Activated naive CD8-positive, alpha-beta T cell treated with anti-CD3 and anti-CD28 coated beads, Interleukin-2, amount 10 ng/mL, durations not matched to agents 7 days and 5 days (primary cell): Measurements from ENCODE around the gene LIN28A. TPM values are rescaled to one million over a fixed set of nuclear protein-coding genes. Genes with fewer than 3 reads are reported as not detected.

ENCODE experiments used
- ATAC-seq: fragments of 150-1000 bp; cut with Tn5 transposase; one replicate; pipeline ENCODE4 v1.10.0; 2021; ENCODE audit warnings: low read depth, moderate library complexity
- POLR2A ChIA-PET: fragments of 350-600 bp; sonication (Branson Sonifier 250); formaldehyde crosslinking; loops from one replicate; lab custom pipeline; 2021; ENCODE audit warnings: antibody characterized with exemption; lab: Charles Lee
- DNase-seq: peaks from one replicate; pipeline ENCODE4 v3.0.0; 2021
- H3K27ac Mint-ChIP-seq: one replicate; pipeline ENCODE4 v1.8.0; 2022; ENCODE audit warnings: mild to moderate bottlenecking, mixed read lengths
- H3K27me3 Mint-ChIP-seq: one replicate; pipeline ENCODE4 v1.8.0; 2022; ENCODE audit warnings: mild to moderate bottlenecking, moderate library complexity, mixed read lengths
- H3K36me3 Mint-ChIP-seq: one replicate; pipeline ENCODE4 v1.8.0; 2021; ENCODE audit warnings: mild to moderate bottlenecking, mixed read lengths
- H3K4me1 Mint-ChIP-seq: one replicate; pipeline ENCODE4 v1.8.0; 2021; ENCODE audit warnings: mixed read lengths
- H3K4me3 Mint-ChIP-seq: one replicate; pipeline ENCODE4 v1.8.0; 2022; ENCODE audit warnings: mild to moderate bottlenecking, moderate library complexity, mixed read lengths
- H3K9me3 Mint-ChIP-seq: one replicate; pipeline ENCODE4 v1.8.0; 2021; ENCODE audit warnings: mixed read lengths
- total RNA-seq, 2 experiments: library from RNA; stranded (reverse); gene quantifications; one replicate each; pipeline ENCODE4 v1.2.3, GENCODE V29; 2021

Gene LIN28A
- total RNA-seq, 2 experiments from 2014 or later: not detected

- DNase-seq (no peak), ATAC-seq (no peak)
- Mint-ChIP-seq H3K27me3 (peaks cover 44% of the 10 kb centered on the region), H3K27ac (no peak overlapping the region), H3K4me3 (no peak overlapping the region), H3K4me1 (peaks cover 2% of the 10 kb centered on the region), H3K9me3 (no peaks in the 10 kb centered on the region), H3K36me3 (no peaks in the 10 kb centered on the region)
- POLR2A ChIA-PET: no interaction called here
Measured at GRCh38 chr1:26419494-26419893, 8.9 kb downstream of the LIN28A start.

GRCh38 chr1:26429721-26430120 lies 19.1 kb downstream of the LIN28A start:
- DNase-seq (no peak), ATAC-seq (no peak)
- Mint-ChIP-seq H3K27me3 (peaks cover 12% of the 10 kb centered on the region), H3K27ac (no peak overlapping the region), H3K4me1 (peaks cover 12% of the 10 kb centered on the region), H3K36me3 (peaks cover 7% of the 10 kb centered on the region), H3K9me3 (no peaks in the 10 kb centered on the region), H3K4me3 (no peak overlapping the region)
- POLR2A ChIA-PET: no interaction called here

DNA sequence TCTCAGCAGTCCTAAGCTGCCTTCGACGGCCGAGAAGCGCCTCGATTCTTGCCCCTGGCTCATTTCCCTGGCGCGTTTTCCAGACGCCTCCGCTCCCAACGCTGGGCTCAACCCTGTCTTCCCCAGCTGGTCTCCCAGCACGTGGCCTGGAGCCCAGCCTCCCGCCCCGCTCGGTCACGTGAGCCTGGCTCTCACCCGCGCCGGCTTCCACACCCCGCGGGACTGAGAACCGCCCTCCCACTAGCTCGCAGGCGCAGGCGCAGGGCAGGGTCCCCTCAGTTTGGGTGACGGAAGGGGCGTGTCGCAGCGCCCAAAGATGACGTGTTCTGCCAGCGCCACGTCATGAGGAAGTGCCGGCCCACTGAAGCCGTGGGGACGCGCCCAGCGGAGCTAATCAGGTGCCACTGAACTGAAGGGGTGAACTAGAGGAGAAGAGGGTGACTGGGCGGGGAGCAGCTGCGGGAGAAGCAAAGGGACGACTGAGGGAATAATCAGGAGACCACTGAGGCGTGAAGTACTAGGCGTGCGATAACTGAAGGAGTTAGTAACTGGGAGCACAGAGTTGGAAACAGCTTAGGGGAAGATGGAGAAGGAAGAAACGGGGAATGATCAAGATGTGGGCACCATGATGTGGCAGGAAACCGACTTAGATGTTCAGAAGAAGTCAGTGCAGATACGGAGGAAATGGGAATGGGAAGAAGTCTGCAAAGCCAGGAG lies 21.5 kb downstream of the LIN28A start, which contains the start of gene DHDDS:
Gene DHDDS, plus strand, starts transcription at position 343 of the 717 bp plus-strand sequence. CDS start 625 bp downstream, outside the sequence.
- DNase-seq: peak; percentile 99
- peak within 1 kb of the TSS; percentile 94 for H3K27ac Mint-ChIP-seq
- peaks cover 2% of the 10 kb centered on the region for H3K27me3 Mint-ChIP-seq
- peaks cover 12% of the 10 kb centered on the region for H3K4me1 Mint-ChIP-seq
- peak; percentile 97 for ATAC-seq
- POLR2A ChIA-PET: interaction anchor here (0.7 to 2.0 kb wide), 11 partner anchors 14 to 468 kb away, joined by 3 to 22 read pairs (median 4); partner anchors contain the start of genes GPATCH3, HMGN2 and SH3BGRL3
- peak within 1 kb of the TSS; percentile 94 for H3K4me3 Mint-ChIP-seq
- H3K36me3 Mint-ChIP-seq: peaks cover 7% of the 10 kb centered on the region
- no peaks in the 10 kb centered on the region for H3K9me3 Mint-ChIP-seq

- Mint-ChIP-seq H3K4me1 (peaks cover 12% of the 10 kb centered on the region), H3K9me3 (no peaks in the 10 kb centered on the region), H3K27me3 (peaks cover 2% of the 10 kb centered on the region), H3K4me3 (peak overlapping the region; percentile 94), H3K36me3 (peaks cover 7% of the 10 kb centered on the region), H3K27ac (peak overlapping the region; percentile 94)
- DNase-seq (no peak), ATAC-seq (no peak)
- POLR2A ChIA-PET: interaction anchor here (0.6 to 2.0 kb wide), 7 partner anchors 17 to 1823 kb away, joined by 3 to 22 read pairs (median 7); partner anchors contain the start of genes HMGN2 and SH3BGRL3
Measured at GRCh38 chr1:26432793-26433192, 22.2 kb downstream of the LIN28A start.

DNA sequence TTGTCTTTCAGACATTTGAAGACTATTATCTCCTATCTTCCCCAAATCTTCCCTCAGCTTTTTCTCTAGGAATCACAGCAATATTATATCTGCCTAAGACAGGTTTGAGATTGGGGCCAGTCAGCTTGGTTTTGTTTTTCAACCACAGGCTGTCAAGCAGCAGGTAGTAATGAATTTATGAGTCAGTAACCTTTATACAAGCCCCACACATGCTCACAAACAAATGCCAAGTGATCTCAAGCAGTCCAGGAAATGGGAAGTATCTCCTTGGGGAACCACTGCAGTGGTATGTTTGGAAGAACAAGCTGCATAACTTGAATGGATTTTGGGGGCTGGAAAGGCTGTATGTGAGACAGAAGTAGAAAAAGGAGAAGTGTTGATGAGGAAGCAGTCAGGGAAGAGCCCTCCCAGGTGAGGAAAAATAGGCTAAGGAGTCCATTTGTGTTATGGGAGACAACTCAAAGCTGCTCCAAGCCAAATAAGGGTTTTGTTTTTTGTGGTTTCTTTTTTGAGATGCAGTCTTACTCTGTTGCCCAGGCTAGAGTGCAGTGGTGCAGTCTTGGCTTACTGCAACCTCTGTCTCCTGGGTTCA lies 23.6 kb downstream of the LIN28A start:
- no peaks in the 10 kb centered on the region for H3K9me3 Mint-ChIP-seq
- no peak overlapping the region for H3K27ac Mint-ChIP-seq
- no peak overlapping the region for H3K4me3 Mint-ChIP-seq
- ATAC-seq: no peak
- no peak for DNase-seq
- POLR2A ChIA-PET: no interaction called here
- peaks cover 12% of the 10 kb centered on the region for H3K36me3 Mint-ChIP-seq
- H3K4me1 Mint-ChIP-seq: peaks cover 12% of the 10 kb centered on the region
- peaks cover 2% of the 10 kb centered on the region for H3K27me3 Mint-ChIP-seq

DNA sequence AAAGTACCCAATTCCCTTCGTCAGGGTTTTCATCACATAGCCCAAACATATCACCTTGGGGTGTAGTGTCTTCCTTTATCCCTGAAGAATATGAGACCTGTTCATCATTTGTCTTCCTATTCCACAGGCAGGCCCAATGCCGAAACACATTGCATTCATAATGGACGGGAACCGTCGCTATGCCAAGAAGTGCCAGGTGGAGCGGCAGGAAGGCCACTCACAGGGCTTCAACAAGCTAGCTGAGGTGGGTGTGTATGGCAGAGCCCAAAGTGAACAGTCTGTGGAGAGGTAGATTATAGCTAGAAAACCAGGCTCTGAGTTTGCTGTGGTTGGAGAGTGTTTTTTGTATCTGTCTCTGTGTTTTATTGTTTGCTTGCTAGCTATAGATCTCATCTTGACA lies 27.4 kb downstream of the LIN28A start:
- no peak overlapping the region for H3K4me3 Mint-ChIP-seq
- H3K27ac Mint-ChIP-seq: no peak overlapping the region
- ATAC-seq (no peak), DNase-seq (no peak)
- H3K4me1 Mint-ChIP-seq: peaks cover 8% of the 10 kb centered on the region
- H3K36me3 Mint-ChIP-seq: peaks cover 20% of the 10 kb centered on the region
- no peaks in the 10 kb centered on the region for H3K27me3 Mint-ChIP-seq
- H3K9me3 Mint-ChIP-seq: no peaks in the 10 kb centered on the region
- POLR2A ChIA-PET: no interaction called here

GRCh38 chr1:26440259-26440658 lies 29.6 kb downstream of the LIN28A start:
- H3K4me3 Mint-ChIP-seq: no peak overlapping the region
- H3K4me1 Mint-ChIP-seq: peaks cover 1% of the 10 kb centered on the region
- no peak overlapping the region for H3K27ac Mint-ChIP-seq
- DNase-seq: no peak
- POLR2A ChIA-PET: no interaction called here
- H3K27me3 Mint-ChIP-seq: no peaks in the 10 kb centered on the region
- no peaks in the 10 kb centered on the region for H3K9me3 Mint-ChIP-seq
- peaks cover 24% of the 10 kb centered on the region for H3K36me3 Mint-ChIP-seq
- no peak for ATAC-seq

- DNase-seq (no peak), ATAC-seq (no peak)
- Mint-ChIP-seq H3K9me3 (no peaks in the 10 kb centered on the region), H3K4me1 (no peaks in the 10 kb centered on the region), H3K27ac (no peak overlapping the region), H3K36me3 (peaks cover 37% of the 10 kb centered on the region), H3K27me3 (no peaks in the 10 kb centered on the region), H3K4me3 (no peak overlapping the region)
- POLR2A ChIA-PET: no interaction called here
Measured at GRCh38 chr1:26449868-26450267, 39.3 kb downstream of the LIN28A start.

- H3K4me3 Mint-ChIP-seq: no peak overlapping the region
- no peaks in the 10 kb centered on the region for H3K27me3 Mint-ChIP-seq
- DNase-seq (no peak), ATAC-seq (no peak)
- no peaks in the 10 kb centered on the region for H3K4me1 Mint-ChIP-seq
- POLR2A ChIA-PET: no interaction called here
- H3K27ac Mint-ChIP-seq: no peak overlapping the region
- H3K9me3 Mint-ChIP-seq: no peaks in the 10 kb centered on the region
- H3K36me3 Mint-ChIP-seq: peaks cover 30% of the 10 kb centered on the region
Measured at GRCh38 chr1:26450908-26451307, 40.3 kb downstream of the LIN28A start.

- no peak overlapping the region for H3K4me3 Mint-ChIP-seq
- POLR2A ChIA-PET: no interaction called here
- no peaks in the 10 kb centered on the region for H3K9me3 Mint-ChIP-seq
- H3K27ac Mint-ChIP-seq: no peak overlapping the region
- ATAC-seq (no peak), DNase-seq (no peak)
- no peaks in the 10 kb centered on the region for H3K4me1 Mint-ChIP-seq
- H3K36me3 Mint-ChIP-seq: peaks cover 24% of the 10 kb centered on the region
- H3K27me3 Mint-ChIP-seq: no peaks in the 10 kb centered on the region
Measured at GRCh38 chr1:26452459-26453183, 42.0 kb downstream of the LIN28A start.

DNA sequence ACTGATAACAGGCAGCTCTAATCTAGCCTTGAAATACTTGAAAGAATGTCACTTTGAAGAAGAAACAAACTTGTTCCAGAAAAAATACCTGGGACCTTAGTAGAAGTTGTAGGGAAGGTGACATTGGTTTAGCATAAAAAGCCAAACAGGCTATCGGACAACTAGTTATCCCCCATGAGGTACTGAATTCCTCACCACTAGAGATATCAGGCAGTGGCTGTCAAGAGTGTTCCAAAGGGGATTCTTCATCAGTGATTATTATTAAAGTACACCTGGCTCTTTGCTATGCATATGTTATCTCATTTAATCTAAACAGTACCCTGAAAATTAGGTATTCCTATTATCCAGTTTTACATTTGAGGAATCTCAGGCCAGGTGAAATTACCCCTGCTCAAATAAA lies 48.5 kb downstream of the LIN28A start:
- Mint-ChIP-seq H3K27ac (no peak overlapping the region), H3K27me3 (no peaks in the 10 kb centered on the region), H3K4me1 (peaks cover 3% of the 10 kb centered on the region), H3K36me3 (peaks cover 25% of the 10 kb centered on the region), H3K4me3 (no peak overlapping the region), H3K9me3 (no peaks in the 10 kb centered on the region)
- ATAC-seq (no peak), DNase-seq (no peak)
- POLR2A ChIA-PET: no interaction called here

- Mint-ChIP-seq H3K27me3 (no peaks in the 10 kb centered on the region), H3K4me3 (no peak overlapping the region), H3K36me3 (peaks cover 25% of the 10 kb centered on the region), H3K27ac (peak overlapping the region; percentile 44), H3K9me3 (no peaks in the 10 kb centered on the region), H3K4me1 (peaks cover 3% of the 10 kb centered on the region)
- DNase-seq (no peak), ATAC-seq (no peak)
- POLR2A ChIA-PET: interaction anchor here (1.1 kb wide), 1 partner anchor 13 kb away, joined by 3 read pairs; the partner anchor contains the start of gene HMGN2
Measured at GRCh38 chr1:26459573-26460031, 49.0 kb downstream of the LIN28A start.

- ATAC-seq (no peak), DNase-seq (no peak)
- Mint-ChIP-seq H3K27ac (no peak overlapping the region), H3K36me3 (peaks cover 29% of the 10 kb centered on the region), H3K4me3 (no peak overlapping the region), H3K9me3 (no peaks in the 10 kb centered on the region), H3K4me1 (peaks cover 24% of the 10 kb centered on the region), H3K27me3 (no peaks in the 10 kb centered on the region)
- POLR2A ChIA-PET: interaction anchor here (1.6 kb wide), 1 partner anchor 31 kb away, joined by 4 read pairs; no protein-coding TSS in a partner anchor
Measured at GRCh38 chr1:26468911-26469310, 58.3 kb downstream of the LIN28A start.
